H1 (cell line): ENCODE measurements around the gene CYP26A1. TPM values are rescaled to one million over a fixed set of nuclear protein-coding genes. Genes with fewer than 3 reads are reported as not detected.

Source experiments
- CTCF ChIA-PET: fragments of 300-600 bp; sonication (Branson Sonifier 250); formaldehyde crosslinking; loops from one replicate; lab custom pipeline; 2021; ENCODE audit not compliant: partially characterized antibody; lab: Charles Lee
- POLR2A ChIA-PET: fragments of 300-600 bp; sonication (Branson Sonifier 250); formaldehyde crosslinking; loops from one replicate; lab custom pipeline; 2021; ENCODE audit warnings: inconsistent platforms; ENCODE audit not compliant: partially characterized antibody; lab: Charles Lee
- DNase-seq, 2 experiments: peaks; one replicate each; pipeline versions ENCODE4 v3.0.0 to v3.0.0-alpha.2; 2010 to 2022; ENCODE audit warnings: low spot score in 2 of 2, low read depth in 1 of 2, mixed read lengths in 1 of 2
- FAIRE-seq: peaks from 2 replicates; lab custom pipeline; 2011; peaks lifted over from hg19 to GRCh38; lab: Jason Lieb, UNC
- H2AFZ ChIP-seq: 2 replicates; pipeline ENCODE4 v1.8.1; 2012; ENCODE audit warnings: low read length, inconsistent platforms
- H2AK5ac ChIP-seq: 2 replicates; pipeline ENCODE4 v1.6.1; 2013; ENCODE audit warnings: low read depth, low read length
- H2BK120ac ChIP-seq: replicated peaks from 2 replicates; pipeline ENCODE3; 2013; ENCODE audit warnings: low read depth, low read length, inconsistent platforms
- H2BK12ac ChIP-seq: 2 replicates; pipeline ENCODE4 v1.6.1; 2013; ENCODE audit warnings: low read depth, low read length
- H2BK15ac ChIP-seq: 2 replicates; pipeline ENCODE4 v1.6.1; 2013; ENCODE audit warnings: low read length
- H2BK20ac ChIP-seq: 2 replicates; pipeline ENCODE4 v1.6.1; 2013; ENCODE audit warnings: low read length
- H2BK5ac ChIP-seq: 2 replicates; pipeline ENCODE4 v1.6.1; 2013; ENCODE audit warnings: low read depth, low read length
- H3K14ac ChIP-seq: 2 replicates; pipeline ENCODE4 v1.6.1; 2013; ENCODE audit warnings: inconsistent platforms; ENCODE audit not compliant: insufficient read length
- H3K18ac ChIP-seq: 2 replicates; pipeline ENCODE4 v1.6.1; 2013; ENCODE audit warnings: low read length; ENCODE audit errors: extremely low read depth
- H3K23ac ChIP-seq: 2 replicates; pipeline ENCODE4 v1.6.1; 2013; ENCODE audit warnings: inconsistent platforms; ENCODE audit not compliant: insufficient read length
- H3K23me2 ChIP-seq: 2 replicates; pipeline ENCODE4 v1.6.1; 2013; ENCODE audit warnings: low read depth, low read length
- H3K27ac ChIP-seq: 2 replicates; pipeline ENCODE4 v1.6.1; 2011; ENCODE audit warnings: low read depth, low read length, inconsistent platforms
- H3K27me3 ChIP-seq, 4 experiments: replicated peaks in 1 of 4; 1 replicate in 1 of 4; 2 replicates in 3 of 4; pipeline versions ENCODE4 v1.6.1 to v1.8.1; 2011 to 2013; ENCODE audit warnings: low read length in 3 of 4, mild to moderate bottlenecking in 3 of 4, inconsistent platforms in 2 of 4, mixed read lengths in 2 of 4, moderate library complexity in 1 of 4; ENCODE audit not compliant: control insufficient read depth in 3 of 4, insufficient read depth in 3 of 4; ENCODE audit errors: extremely low read depth in 1 of 4
- H3K36me3 ChIP-seq, 4 experiments: 2 replicates each; pipeline versions ENCODE4 v1.6.1 to v1.8.1; 2011 to 2013; ENCODE audit warnings: mild to moderate bottlenecking in 4 of 4, low read length in 3 of 4, moderate library complexity in 2 of 4, control low read depth in 1 of 4, inconsistent platforms in 1 of 4; ENCODE audit not compliant: insufficient read depth in 4 of 4, control insufficient read depth in 2 of 4
- H3K4ac ChIP-seq: replicated peaks from 2 replicates; pipeline ENCODE3; 2013; ENCODE audit warnings: low read length, low read depth, mixed read lengths, inconsistent platforms; ENCODE audit not compliant: insufficient read length
- H3K4me1 ChIP-seq, 4 experiments: replicated peaks in 1 of 4; 1 replicate in 1 of 4; 2 replicates in 3 of 4; pipeline versions ENCODE4 v1.6.1 to v1.8.1; 2011 to 2013; ENCODE audit warnings: low read length in 3 of 4, inconsistent platforms in 2 of 4, mixed read lengths in 1 of 4; ENCODE audit not compliant: insufficient read depth in 4 of 4, control insufficient read depth in 3 of 4
- H3K4me2 ChIP-seq, 2 experiments: 2 replicates each; pipeline versions ENCODE4 v1.6.1 to v1.8.1; 2011 to 2013; ENCODE audit warnings: low read depth in 2 of 2, low read length in 2 of 2, control low read depth in 1 of 2, inconsistent platforms in 1 of 2, mild to moderate bottlenecking in 1 of 2; ENCODE audit not compliant: insufficient read depth in 1 of 2
- H3K4me3 ChIP-seq, 4 experiments: fragments of 200-600, 300-600 bp in 1 of 4; sonication (generic), shearing (Covaris generic), sonication (Bioruptor Twin) in 1 of 4; 2 replicates each; pipeline versions ENCODE4 v1.5.1 to v1.8.1; 2011 to 2016; ENCODE audit warnings: low read length in 4 of 4, low read depth in 3 of 4, control low read depth in 2 of 4, inconsistent platforms in 2 of 4, mild to moderate bottlenecking in 2 of 4, mixed read lengths in 1 of 4, moderate library complexity in 1 of 4; ENCODE audit not compliant: insufficient read depth in 2 of 4; ENCODE audit errors: extremely low read depth in 1 of 4
- H3K56ac ChIP-seq: replicated peaks from 2 replicates; pipeline ENCODE3; 2013; ENCODE audit warnings: low read depth, mild to moderate bottlenecking, mixed read lengths, low read length, inconsistent platforms; ENCODE audit not compliant: insufficient read length
- H3K79me1 ChIP-seq: 2 replicates; pipeline ENCODE4 v1.6.1; 2013; ENCODE audit warnings: low read depth, low read length, control low read depth
- H3K79me2 ChIP-seq, 2 experiments: 2 replicates each; pipeline versions ENCODE4 v1.6.1 to v1.8.1; 2012 to 2013; ENCODE audit warnings: low read length in 2 of 2, mild to moderate bottlenecking in 2 of 2, inconsistent platforms in 1 of 2; ENCODE audit not compliant: insufficient read depth in 2 of 2, control insufficient read depth in 1 of 2
- H3K9ac ChIP-seq, 4 experiments: replicated peaks in 1 of 4; 1 replicate in 1 of 4; 2 replicates in 3 of 4; pipeline versions ENCODE4 v1.6.1 to v1.8.1; 2011 to 2013; ENCODE audit warnings: low read depth in 3 of 4, low read length in 3 of 4, control low read depth in 2 of 4, mild to moderate bottlenecking in 2 of 4, moderate library complexity in 2 of 4, inconsistent platforms in 1 of 4; ENCODE audit errors: extremely low read depth in 1 of 4
- H3K9me3 ChIP-seq, 2 experiments: 2 replicates each; pipeline versions ENCODE4 v1.6.1 to v1.8.1; 2012 to 2013; ENCODE audit warnings: mild to moderate bottlenecking in 2 of 2, moderate library complexity in 2 of 2, control low read depth in 1 of 2, inconsistent platforms in 1 of 2, low read depth in 1 of 2, low read length in 1 of 2, mixed read lengths in 1 of 2; ENCODE audit not compliant: insufficient read depth in 2 of 2
- H4K20me1 ChIP-seq, 2 experiments: replicated peaks in 1 of 2; 2 replicates each; pipeline versions ENCODE3 to v1.8.1; 2011 to 2013; ENCODE audit warnings: inconsistent platforms in 2 of 2, low read length in 2 of 2, mild to moderate bottlenecking in 1 of 2; ENCODE audit not compliant: insufficient read depth in 2 of 2, control insufficient read depth in 1 of 2
- H4K5ac ChIP-seq: 2 replicates; pipeline ENCODE4 v1.6.1; 2013; ENCODE audit warnings: low read length, low read depth, mixed read lengths, inconsistent platforms; ENCODE audit not compliant: insufficient read length
- H4K8ac ChIP-seq: 2 replicates; pipeline ENCODE4 v1.8.0; 2013; ENCODE audit warnings: mild to moderate bottlenecking, moderate library complexity, low read length, inconsistent platforms; ENCODE audit not compliant: insufficient read depth; ENCODE audit errors: extremely low read depth
- H4K91ac ChIP-seq: replicated peaks from 2 replicates; pipeline ENCODE3; 2013; ENCODE audit warnings: low read length, mixed read lengths, inconsistent platforms; ENCODE audit not compliant: insufficient read length
- CHD2 ChIP-seq: IDR thresholded peaks from 2 replicates; pipeline ENCODE4 v1.6.1; 2012; ENCODE audit warnings: low read length, improper control_type of control experiment
- HDAC2 ChIP-seq, 2 experiments: fragments of 300-600 bp in 1 of 2; sonication (generic) in 1 of 2; IDR thresholded peaks; 2 replicates each; pipeline ENCODE4 v1.6.1; 2011 to 2012; ENCODE audit warnings: low read depth in 2 of 2, low read length in 2 of 2, mild to moderate bottlenecking in 2 of 2, moderate library complexity in 2 of 2, borderline replicate concordance in 1 of 2, inconsistent platforms in 1 of 2
- KDM1A ChIP-seq: fragments of 200-600, 300-600 bp; sonication (generic); IDR thresholded peaks from 2 replicates; pipeline ENCODE4 v1.7.1; 2016; ENCODE audit warnings: mild to moderate bottlenecking, low read length, borderline replicate concordance
- NRF1 ChIP-seq: IDR thresholded peaks from 2 replicates; pipeline ENCODE4 v1.6.1; 2011; ENCODE audit warnings: mild to moderate bottlenecking, low read depth, low read length, improper control_type of control experiment
- RAD21 ChIP-seq, 2 experiments: IDR thresholded peaks in 1 of 2; conservative IDR thresholded peaks in 1 of 2; 2 replicates each; pipeline ENCODE4 v1.6.1; 2011; ENCODE audit warnings: low read depth in 2 of 2, low read length in 2 of 2, improper control_type of control experiment in 1 of 2, inconsistent platforms in 1 of 2, mild to moderate bottlenecking in 1 of 2, moderate library complexity in 1 of 2
- SIRT6 ChIP-seq: IDR thresholded peaks from one replicate; pipeline ENCODE4 v1.7.1; 2012; ENCODE audit warnings: low read length, inconsistent platforms
- SRF ChIP-seq: IDR thresholded peaks from 2 replicates; pipeline ENCODE4 v1.6.1; 2011; ENCODE audit warnings: mild to moderate bottlenecking, low read depth, low read length, moderate library complexity
- TEAD4 ChIP-seq: IDR thresholded peaks from 2 replicates; pipeline ENCODE4 v1.6.1; 2012; ENCODE audit warnings: low read depth, low read length, inconsistent platforms, mixed read lengths
- WGBS, 2 experiments: shearing (Covaris generic) in 1 of 2; methylation state at CpG; one replicate each; pipeline versions ENCODE4 v1.1.6 to v1.1.7; 2013 to 2015; ENCODE audit warnings: low lambda C conversion rate in 2 of 2, mixed read lengths in 2 of 2, inconsistent platforms in 1 of 2, low coverage in 1 of 2, missing lambda C conversion rate in 1 of 2; ENCODE audit not compliant: insufficient replicate concordance in 2 of 2, insufficient coverage in 1 of 2, insufficient read length in 1 of 2; ENCODE audit errors: extremely low coverage in 1 of 2, missing lambda C conversion rate in 1 of 2; 5-methylcytosine and 5-hydroxymethylcytosine counted together
- polyA plus RNA-seq, 7 experiments: library from polyadenylated mRNA; depleted of rRNA in 3 of 7; stranded (reverse) in 5 of 7; unstranded in 2 of 7; fragments of >200 nt in 5 of 7; fragments of 200-250 nt in 2 of 7; gene quantifications; 1 replicate in 5 of 7; 2 replicates in 1 of 7; 4 replicates in 1 of 7; pipeline versions ENCODE4 v1.2.1 to v1.2.3, GENCODE V29; 2011 to 2013; ENCODE audit warnings: missing spikeins in 2 of 7, mixed read lengths in 2 of 7
- total RNA-seq: library from RNA; stranded (reverse); fragmentation: NEBNext Ultra II Directional; extraction: Animal tissue kit (Norgen Biotek cat#: 25700); gene quantifications from 2 replicates; pipeline ENCODE4 v1.2.1, GENCODE V29; 2021
- TF ChIP-seq, protein P1 (sequence below), 3 experiments: IDR thresholded peaks; 1 replicate in 2 of 3; 2 replicates in 1 of 3; pipeline versions ENCODE4 v1.5.1 to v1.6.1; 2011; ENCODE audit warnings: low read length in 3 of 3, mild to moderate bottlenecking in 3 of 3, inconsistent platforms in 2 of 3, low read depth in 1 of 3, moderate library complexity in 1 of 3; ENCODE audit not compliant: insufficient read depth in 1 of 3; ENCODE audit errors: control extremely low read depth in 1 of 3

Gene CYP26A1
- total and polyA plus RNA-seq, 2 of the 8 experiments (the other 6 are each of a cell fraction or from before 2014, with no cell fraction given) = 5.0 to 9.1 TPM

DNA sequence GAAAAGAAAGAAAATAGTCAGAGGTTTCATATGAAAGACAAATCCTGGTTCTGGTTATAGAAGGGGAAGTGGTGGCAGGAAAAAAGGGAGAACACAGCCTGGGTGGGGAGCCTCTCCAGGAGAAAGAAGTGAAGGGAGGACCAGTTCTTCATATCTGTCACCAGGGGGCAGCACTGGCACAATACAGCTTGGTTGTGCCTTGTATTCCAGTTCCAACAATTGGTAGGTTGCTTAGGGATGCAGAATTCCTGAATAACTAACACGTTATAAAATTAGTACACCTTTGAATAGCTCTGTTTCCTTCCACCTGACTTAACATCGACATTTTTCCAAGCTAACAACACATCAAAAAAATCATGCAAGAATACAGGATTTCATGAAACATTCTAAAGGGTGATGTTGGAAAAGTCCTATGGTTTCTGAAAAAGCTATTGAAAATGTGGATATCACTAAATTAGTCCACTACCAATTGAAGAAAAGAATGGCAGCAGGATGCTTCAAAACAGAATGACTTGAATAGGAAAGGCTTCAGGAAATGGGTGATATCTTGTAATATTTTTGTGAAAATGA is 52.9 kb downstream of the CYP26A1 start:
- no peak overlapping the region for H3K4ac ChIP-seq
- POLR2A ChIA-PET = no interaction called here
- H3K27me3 ChIP-seq = no peaks in the 10 kb centered on the region
- H2AFZ ChIP-seq = no peak overlapping the region
- no peak overlapping the region for H2BK15ac ChIP-seq
- H3K4me3 ChIP-seq = no peak overlapping the region
- TF ChIP-seq, protein P1, sequence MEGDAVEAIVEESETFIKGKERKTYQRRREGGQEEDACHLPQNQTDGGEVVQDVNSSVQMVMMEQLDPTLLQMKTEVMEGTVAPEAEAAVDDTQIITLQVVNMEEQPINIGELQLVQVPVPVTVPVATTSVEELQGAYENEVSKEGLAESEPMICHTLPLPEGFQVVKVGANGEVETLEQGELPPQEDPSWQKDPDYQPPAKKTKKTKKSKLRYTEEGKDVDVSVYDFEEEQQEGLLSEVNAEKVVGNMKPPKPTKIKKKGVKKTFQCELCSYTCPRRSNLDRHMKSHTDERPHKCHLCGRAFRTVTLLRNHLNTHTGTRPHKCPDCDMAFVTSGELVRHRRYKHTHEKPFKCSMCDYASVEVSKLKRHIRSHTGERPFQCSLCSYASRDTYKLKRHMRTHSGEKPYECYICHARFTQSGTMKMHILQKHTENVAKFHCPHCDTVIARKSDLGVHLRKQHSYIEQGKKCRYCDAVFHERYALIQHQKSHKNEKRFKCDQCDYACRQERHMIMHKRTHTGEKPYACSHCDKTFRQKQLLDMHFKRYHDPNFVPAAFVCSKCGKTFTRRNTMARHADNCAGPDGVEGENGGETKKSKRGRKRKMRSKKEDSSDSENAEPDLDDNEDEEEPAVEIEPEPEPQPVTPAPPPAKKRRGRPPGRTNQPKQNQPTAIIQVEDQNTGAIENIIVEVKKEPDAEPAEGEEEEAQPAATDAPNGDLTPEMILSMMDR (IDR thresholded peaks at IDR 0.05; ENCODE audit: control extremely low read depth in 1 of 3, insufficient read depth in 1 of 3, low read depth in 1 of 3, low read length in 3 of 3) = peak; percentile 43 to 80 (median 55); a peak in 3 of 4 replicates
- peak; percentile 62 to 69 for TF ChIP-seq RAD21 (IDR thresholded peaks at IDR 0.05 in 1 of 2, conservative IDR thresholded peaks at IDR 0.05 in 1 of 2; ENCODE audit: low read depth in 2 of 2, low read length in 2 of 2)
- no peak for TF ChIP-seq HDAC2 (IDR thresholded peaks at IDR 0.05; ENCODE audit: borderline replicate concordance in 1 of 2, low read depth in 2 of 2, low read length in 2 of 2)
- TF ChIP-seq SIRT6 = no peak
- TF ChIP-seq NRF1 = no peak
- TF ChIP-seq KDM1A = 0 out of 2 replicates have a peak, but pooled peaks have one; percentile 47
- no peak for TF ChIP-seq SRF
- TF ChIP-seq TEAD4 = peak; percentile 86
- no peak for TF ChIP-seq CHD2
- TF ChIP-seq, all 59 proteins: peak for 4
- Histone ChIP-seq H3K36me3 (peaks cover 0 to 6% (median 1%) of the 10 kb centered on the region in 4 experiments; a peak in 1 of 8 replicates), H3K4me1 (no peaks in the 10 kb centered on the region), H3K9me3 (peaks cover 25% of the 10 kb centered on the region in 2 experiments), H4K20me1 (no peaks in the 10 kb centered on the region), H2BK12ac (no peak overlapping the region), H4K5ac (no peak overlapping the region), H2AK5ac (no peak overlapping the region), H2BK120ac (no peak overlapping the region), H3K4me2 (no peak overlapping the region), H3K9ac (no peak overlapping the region), H4K91ac (no peak overlapping the region), H3K56ac (no peak overlapping the region), H3K79me2 (no peaks in the 10 kb centered on the region), H3K23me2 (no peaks in the 10 kb centered on the region), H3K14ac (no peak overlapping the region), H4K8ac (no peak overlapping the region), H3K79me1 (no peaks in the 10 kb centered on the region), H3K23ac (no peak overlapping the region), H3K27ac (no peak overlapping the region), H3K18ac (no peak overlapping the region), H2BK20ac (no peak overlapping the region), H2BK5ac (no peak overlapping the region)
- DNase-seq (peak in 1 of 2 experiments; percentile 62), FAIRE-seq (peak; percentile 89)
- WGBS, 2 experiments = 88% methylated on average over 2 of the region's 2 CpGs; no CpG with 5 or more reads in 1 of the 2 experiments
- CTCF ChIA-PET = interaction anchor here (0.6 to 2.7 kb wide), 40 partner anchors 8 to 370 kb away, joined by 3 to 22 read pairs (median 4); partner anchors contain the start of gene CEP55
